Heart left ventricle (tissue), 13 donors: Measurements from ENCODE around the gene SIAH1.

Experiments
- POLR2A ChIP-seq, 2 donors: fragments of 450-650 bp; IDR thresholded peaks; one replicate each; pipeline ENCODE4 v1.6.1; 2017; ENCODE audit warnings: antibody characterized with exemption in 2 of 2, mild to moderate bottlenecking in 2 of 2, moderate library complexity in 2 of 2
- TF ChIP-seq, protein P1 (sequence below), 12 donors: fragments of 200-600 bp; sonication (generic) in 4 of 12; IDR thresholded peaks; one replicate each; pipeline versions ENCODE4 v1.5.0 to v1.8.0; 2018 to 2022; ENCODE audit warnings: antibody characterized with exemption in 12 of 12, mild to moderate bottlenecking in 5 of 12
- donor health status: ischemic (EF 13 %, LVEDD 7.1; RV severe dilation, severe dysfunction).
- donor health status: DM: no; HTN: yes; CAD: no.
- donor health status: DM: no; HTN: no; CAD: no.
- donor health status: ischemic (EF 25% LVEDD 6.9; RV normal size, moderate dysfunction).
- donor health status: ischemic (EF 25% LVEDD 5.7; RV mildly dilated, moderate dysfunction).
- donor health status: ischemic (EF 35%, LVEDD 5.7; RV mildly dilated, moderate dysfunction).
- donor health status: nonischemic (EF 11% LVEDD 7.7; RV severe dilation, severe dysfunction).
- donor health status: DM: yes; HTN: yes; CAD: no.
- donor health status: PGD.
- donor health status: ischemic (EF 29% LVEDD 5.4; RV normal size, mild dysfunction).
- donor health status: nonischemic (EF 23%, LVEDD 6.1; RV moderate dilation, normal function).

DNA sequence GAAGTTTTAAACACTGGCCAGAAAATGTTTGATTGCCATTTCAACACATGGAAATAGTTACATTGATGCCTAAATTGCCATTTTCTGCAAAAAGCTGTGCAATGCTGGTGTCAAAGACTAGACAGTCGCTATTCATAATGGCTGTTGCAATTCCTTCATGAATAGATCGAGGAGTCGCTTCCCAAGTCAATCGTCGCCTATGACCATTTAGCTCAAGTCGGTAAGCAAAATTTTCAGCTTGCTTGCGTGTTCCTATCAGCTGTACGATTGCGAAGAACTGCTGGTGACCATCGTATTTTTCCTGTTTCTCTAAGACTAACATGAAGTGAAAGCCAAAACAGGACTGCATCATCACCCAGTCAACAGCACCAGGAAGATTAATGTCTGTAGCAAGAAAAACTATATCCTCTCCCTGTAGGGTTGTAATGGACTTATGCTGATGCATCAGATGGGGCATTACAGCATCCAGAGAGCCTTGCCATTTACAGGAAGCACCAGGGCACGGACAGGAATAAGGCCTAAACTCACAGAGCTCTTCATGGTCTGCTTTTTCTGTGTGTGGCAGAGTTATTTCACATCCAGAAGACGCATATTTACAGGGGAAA, 23.6 kb downstream of the SIAH1 start:
- TF ChIP-seq, protein P1, sequence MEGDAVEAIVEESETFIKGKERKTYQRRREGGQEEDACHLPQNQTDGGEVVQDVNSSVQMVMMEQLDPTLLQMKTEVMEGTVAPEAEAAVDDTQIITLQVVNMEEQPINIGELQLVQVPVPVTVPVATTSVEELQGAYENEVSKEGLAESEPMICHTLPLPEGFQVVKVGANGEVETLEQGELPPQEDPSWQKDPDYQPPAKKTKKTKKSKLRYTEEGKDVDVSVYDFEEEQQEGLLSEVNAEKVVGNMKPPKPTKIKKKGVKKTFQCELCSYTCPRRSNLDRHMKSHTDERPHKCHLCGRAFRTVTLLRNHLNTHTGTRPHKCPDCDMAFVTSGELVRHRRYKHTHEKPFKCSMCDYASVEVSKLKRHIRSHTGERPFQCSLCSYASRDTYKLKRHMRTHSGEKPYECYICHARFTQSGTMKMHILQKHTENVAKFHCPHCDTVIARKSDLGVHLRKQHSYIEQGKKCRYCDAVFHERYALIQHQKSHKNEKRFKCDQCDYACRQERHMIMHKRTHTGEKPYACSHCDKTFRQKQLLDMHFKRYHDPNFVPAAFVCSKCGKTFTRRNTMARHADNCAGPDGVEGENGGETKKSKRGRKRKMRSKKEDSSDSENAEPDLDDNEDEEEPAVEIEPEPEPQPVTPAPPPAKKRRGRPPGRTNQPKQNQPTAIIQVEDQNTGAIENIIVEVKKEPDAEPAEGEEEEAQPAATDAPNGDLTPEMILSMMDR (IDR thresholded peaks at IDR 0.05) = no peak
- TF ChIP-seq POLR2A (IDR thresholded peaks at IDR 0.05) = no peak
